H9 (cell line): ENCODE results near the gene UBXN10. TPM values are rescaled to one million over a fixed set of nuclear protein-coding genes. Genes with fewer than 3 reads are reported as not detected.

ENCODE experiments used
- DNase-seq: peaks from one replicate; pipeline ENCODE4 v3.0.0-alpha.2; 2017
- H2AFZ ChIP-seq: one replicate; pipeline ENCODE4 v1.6.1; 2013; ENCODE audit warnings: mild to moderate bottlenecking, low read length, control low read depth, moderate library complexity
- H2AK5ac ChIP-seq: 2 replicates; pipeline ENCODE4 v1.6.1; 2013; ENCODE audit warnings: low read length, control low read depth, mixed read lengths; ENCODE audit not compliant: insufficient read length
- H2BK120ac ChIP-seq: one replicate; pipeline ENCODE4 v1.6.1; 2013; ENCODE audit warnings: low read depth, mild to moderate bottlenecking, low read length, control low read depth, inconsistent platforms; ENCODE audit not compliant: poor library complexity, severe bottlenecking
- H2BK12ac ChIP-seq: 2 replicates; pipeline ENCODE4 v1.6.1; 2013; ENCODE audit warnings: low read length, control low read depth, mixed read lengths, low read depth; ENCODE audit not compliant: insufficient read length
- H2BK15ac ChIP-seq: 2 replicates; pipeline ENCODE4 v1.6.1; 2013; ENCODE audit warnings: low read depth, low read length, control low read depth
- H2BK20ac ChIP-seq: one replicate; pipeline ENCODE4 v1.6.1; 2013; ENCODE audit warnings: low read depth, mild to moderate bottlenecking, low read length, control low read depth, inconsistent platforms; ENCODE audit not compliant: poor library complexity, severe bottlenecking
- H2BK5ac ChIP-seq: 2 replicates; pipeline ENCODE4 v1.6.1; 2013; ENCODE audit warnings: low read length, control low read depth, mixed read lengths; ENCODE audit not compliant: insufficient read length
- H3K14ac ChIP-seq: 2 replicates; pipeline ENCODE4 v1.6.1; 2013; ENCODE audit warnings: low read length, control low read depth; ENCODE audit not compliant: insufficient read depth
- H3K18ac ChIP-seq: 2 replicates; pipeline ENCODE4 v1.6.1; 2013; ENCODE audit warnings: low read depth, mild to moderate bottlenecking, mixed read lengths, low read length, control low read depth; ENCODE audit not compliant: insufficient read length
- H3K23ac ChIP-seq: 2 replicates; pipeline ENCODE4 v1.6.1; 2013; ENCODE audit warnings: low read length, control low read depth, mixed read lengths, low read depth; ENCODE audit not compliant: insufficient read length
- H3K23me2 ChIP-seq: 2 replicates; pipeline ENCODE4 v1.6.1; 2013; ENCODE audit warnings: low read depth, mild to moderate bottlenecking, mixed read lengths, low read length, control low read depth; ENCODE audit not compliant: insufficient read length, poor library complexity, severe bottlenecking
- H3K27ac ChIP-seq: 2 replicates; pipeline ENCODE4 v1.5.1; 2013; ENCODE audit warnings: low read length, control low read depth, mixed read lengths, low read depth; ENCODE audit not compliant: insufficient read length
- H3K27me3 ChIP-seq: 2 replicates; pipeline ENCODE4 v1.6.1; 2013; ENCODE audit warnings: low read length, control low read depth, inconsistent platforms; ENCODE audit not compliant: insufficient read depth
- H3K4ac ChIP-seq: 2 replicates; pipeline ENCODE4 v1.6.1; 2013; ENCODE audit warnings: low read depth, mild to moderate bottlenecking, control low read depth, inconsistent platforms, low read length, moderate library complexity
- H3K4me1 ChIP-seq: 2 replicates; pipeline ENCODE4 v1.6.1; 2013; ENCODE audit warnings: low read length, control low read depth, inconsistent platforms; ENCODE audit not compliant: insufficient read depth
- H3K4me2 ChIP-seq: 2 replicates; pipeline ENCODE4 v1.6.1; 2013; ENCODE audit warnings: low read length, control low read depth, mixed read lengths; ENCODE audit not compliant: insufficient read length, insufficient read depth
- H3K56ac ChIP-seq: 2 replicates; pipeline ENCODE4 v1.6.1; 2013; ENCODE audit warnings: low read depth, mild to moderate bottlenecking, mixed read lengths, low read length, control low read depth; ENCODE audit not compliant: insufficient read length
- H3K79me1 ChIP-seq: 2 replicates; pipeline ENCODE4 v1.6.1; 2013; ENCODE audit warnings: low read depth, mild to moderate bottlenecking, moderate library complexity, low read length, control low read depth, inconsistent platforms; ENCODE audit not compliant: insufficient read depth, poor library complexity, severe bottlenecking
- H3K79me2 ChIP-seq: 2 replicates; pipeline ENCODE4 v1.6.1; 2013; ENCODE audit warnings: low read length, control low read depth, inconsistent platforms; ENCODE audit not compliant: insufficient read depth
- H3K9ac ChIP-seq: 2 replicates; pipeline ENCODE4 v1.6.1; 2013; ENCODE audit warnings: low read length, control low read depth, mixed read lengths; ENCODE audit not compliant: insufficient read length; ENCODE audit errors: extremely low read depth
- H3K9me3 ChIP-seq: one replicate; pipeline ENCODE4 v1.6.1; 2013; ENCODE audit warnings: low read depth, low read length, inconsistent platforms; ENCODE audit not compliant: control insufficient read depth
- H3T11ph ChIP-seq: one replicate; pipeline ENCODE4 v1.6.1; 2013; ENCODE audit warnings: mild to moderate bottlenecking, low read length, control low read depth, inconsistent platforms
- H4K20me1 ChIP-seq: one replicate; pipeline ENCODE4 v1.6.1; 2013; ENCODE audit not compliant: control insufficient read depth, insufficient read length, insufficient read depth
- H4K5ac ChIP-seq: 2 replicates; pipeline ENCODE4 v1.6.1; 2013; ENCODE audit warnings: low read depth, mild to moderate bottlenecking, mixed read lengths, low read length, control low read depth; ENCODE audit not compliant: insufficient read length
- H4K8ac ChIP-seq: replicated peaks from 2 replicates; pipeline ENCODE4 v1.6.1; 2013; ENCODE audit warnings: low read length, control low read depth, mixed read lengths, low read depth; ENCODE audit not compliant: insufficient read length
- H4K91ac ChIP-seq: 2 replicates; pipeline ENCODE4 v1.6.1; 2013; ENCODE audit warnings: low read depth, mild to moderate bottlenecking, moderate library complexity, mixed read lengths, low read length, control low read depth; ENCODE audit not compliant: insufficient read length
- H3K27ac Mint-ChIP-seq, 3 experiments: 2 replicates in 2 of 3; 3 replicates in 1 of 3; pipeline ENCODE4 v1.8.0; 2020 to 2021; ENCODE audit warnings: mixed read lengths in 3 of 3, mild to moderate bottlenecking in 1 of 3, moderate library complexity in 1 of 3
- H3K27me3 Mint-ChIP-seq: 2 replicates; pipeline ENCODE4 v1.8.0; 2021; ENCODE audit warnings: low read depth, mild to moderate bottlenecking, moderate library complexity, mixed read lengths
- H3K36me3 Mint-ChIP-seq, 3 experiments: 2 replicates in 2 of 3; 3 replicates in 1 of 3; pipeline ENCODE4 v1.8.0; 2020 to 2021; ENCODE audit warnings: low read depth in 3 of 3, mixed read lengths in 3 of 3; ENCODE audit not compliant: insufficient read depth in 1 of 3
- H3K4me1 Mint-ChIP-seq, 2 experiments: 2 replicates each; pipeline ENCODE4 v1.8.0; 2020; ENCODE audit warnings: mixed read lengths in 2 of 2
- H3K4me3 Mint-ChIP-seq, 2 experiments: 2 replicates in 1 of 2; 3 replicates in 1 of 2; pipeline ENCODE4 v1.8.0; 2020 to 2021; ENCODE audit warnings: mild to moderate bottlenecking in 2 of 2, mixed read lengths in 2 of 2, moderate library complexity in 1 of 2
- H3K9me3 Mint-ChIP-seq, 2 experiments: 2 replicates in 1 of 2; 3 replicates in 1 of 2; pipeline ENCODE4 v1.8.0; 2020; ENCODE audit warnings: mild to moderate bottlenecking in 2 of 2, mixed read lengths in 2 of 2, moderate library complexity in 1 of 2
- WGBS: extraction: QIAGEN DNeasy Blood & Tissue Kit; methylation state at CpG from one replicate; pipeline ENCODE4 v1.1.7; 2013; ENCODE audit warnings: missing lambda C conversion rate, low lambda C conversion rate, mixed read lengths; ENCODE audit not compliant: insufficient read length; ENCODE audit errors: extremely low coverage; 5-methylcytosine and 5-hydroxymethylcytosine counted together
- total RNA-seq: library from RNA; stranded (reverse); gene quantifications from 2 replicates; pipeline ENCODE4 v1.2.1, GENCODE V29; 2021
- TF ChIP-seq, protein P1 (sequence below): fragments of 200-600 bp; sonication (generic); conservative IDR thresholded peaks from 3 replicates; pipeline ENCODE4 v1.8.0; 2021; ENCODE audit warnings: antibody characterized with exemption, mild to moderate bottlenecking

The UBXN10 gene
- total RNA-seq, 1 experiment from 2014 or later, result 0.59 TPM

DNA sequence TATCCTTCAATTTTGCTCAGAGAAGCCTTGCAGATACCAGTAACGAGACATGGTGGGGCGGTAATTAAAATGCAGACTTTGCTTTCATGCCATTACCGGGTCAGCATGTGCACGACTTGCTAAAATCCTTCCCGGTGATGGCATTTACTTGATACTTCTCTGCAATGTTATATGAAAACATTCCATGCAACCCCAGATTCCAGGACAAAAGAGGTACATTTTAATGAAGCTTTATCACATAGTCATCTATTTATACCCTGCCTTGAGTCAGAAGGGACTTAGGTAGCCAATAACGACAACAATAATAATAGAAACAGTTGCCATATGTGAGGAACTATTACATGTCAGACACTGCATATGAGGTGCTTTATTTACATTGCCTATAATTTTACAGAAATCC lies 29.8 kb downstream of the UBXN10 start:
- Histone ChIP-seq H3K4ac (no peak overlapping the region), H3K4me2 (no peak overlapping the region), H3K79me1 (no peaks in the 10 kb centered on the region), H2BK5ac (no peak overlapping the region), H3T11ph (no peak overlapping the region), H3K14ac (no peak overlapping the region), H3K27me3 (no peaks in the 10 kb centered on the region), H3K9ac (no peak overlapping the region), H3K23me2 (no peaks in the 10 kb centered on the region), H2BK20ac (no peak overlapping the region), H3K27ac (no peak overlapping the region), H2BK120ac (no peak overlapping the region), H2BK15ac (no peak overlapping the region), H2AK5ac (no peak overlapping the region), H3K4me1 (no peaks in the 10 kb centered on the region), H2AFZ (no peak overlapping the region), H2BK12ac (no peak overlapping the region), H3K23ac (no peak overlapping the region), H4K5ac (no peak overlapping the region), H3K79me2 (no peaks in the 10 kb centered on the region), H3K9me3 (no peaks in the 10 kb centered on the region), H4K20me1 (no peaks in the 10 kb centered on the region), H3K56ac (no peak overlapping the region), H3K18ac (no peak overlapping the region), H4K91ac (no peak overlapping the region), H4K8ac (no peak overlapping the region)
- TF ChIP-seq, protein P1, sequence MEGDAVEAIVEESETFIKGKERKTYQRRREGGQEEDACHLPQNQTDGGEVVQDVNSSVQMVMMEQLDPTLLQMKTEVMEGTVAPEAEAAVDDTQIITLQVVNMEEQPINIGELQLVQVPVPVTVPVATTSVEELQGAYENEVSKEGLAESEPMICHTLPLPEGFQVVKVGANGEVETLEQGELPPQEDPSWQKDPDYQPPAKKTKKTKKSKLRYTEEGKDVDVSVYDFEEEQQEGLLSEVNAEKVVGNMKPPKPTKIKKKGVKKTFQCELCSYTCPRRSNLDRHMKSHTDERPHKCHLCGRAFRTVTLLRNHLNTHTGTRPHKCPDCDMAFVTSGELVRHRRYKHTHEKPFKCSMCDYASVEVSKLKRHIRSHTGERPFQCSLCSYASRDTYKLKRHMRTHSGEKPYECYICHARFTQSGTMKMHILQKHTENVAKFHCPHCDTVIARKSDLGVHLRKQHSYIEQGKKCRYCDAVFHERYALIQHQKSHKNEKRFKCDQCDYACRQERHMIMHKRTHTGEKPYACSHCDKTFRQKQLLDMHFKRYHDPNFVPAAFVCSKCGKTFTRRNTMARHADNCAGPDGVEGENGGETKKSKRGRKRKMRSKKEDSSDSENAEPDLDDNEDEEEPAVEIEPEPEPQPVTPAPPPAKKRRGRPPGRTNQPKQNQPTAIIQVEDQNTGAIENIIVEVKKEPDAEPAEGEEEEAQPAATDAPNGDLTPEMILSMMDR, result no peak
- Mint-ChIP-seq H3K4me1 (peaks cover 3 to 4% of the 10 kb centered on the region in 2 experiments; a peak in 2 of 4 replicates), H3K27me3 (peaks cover 24% of the 10 kb centered on the region), H3K27ac (no peak overlapping the region), H3K36me3 (0 out of 7 replicates have a peak, but pooled peaks cover 0 to 4% (median 0%) of the 10 kb centered on the region in 3 experiments), H3K4me3 (no peak overlapping the region), H3K9me3 (peaks cover 6% of the 10 kb centered on the region in 2 experiments; a peak in 4 of 5 replicates)
- DNase-seq, result no peak
- WGBS, result no CpG with 5 or more reads among the region's 6 CpGs
